Osteoblast (primary cell): Measurements from ENCODE around the gene RASA4B. TPM values are rescaled to one million over a fixed set of nuclear protein-coding genes. Genes with fewer than 3 reads are reported as not detected.

Experiments
- DNase-seq: peaks from one replicate; pipeline ENCODE4 v3.0.0; 2011; ENCODE audit warnings: low spot score, mixed read lengths; ENCODE audit not compliant: insufficient read length; ENCODE audit errors: missing footprints
- H2AFZ ChIP-seq: 2 replicates; pipeline ENCODE4 v1.6.0; 2011; ENCODE audit warnings: mild to moderate bottlenecking, low read length
- H3K27ac ChIP-seq: 2 replicates; pipeline ENCODE4 v1.5.1; 2011; ENCODE audit warnings: mild to moderate bottlenecking, low read depth, low read length, moderate library complexity
- H3K27me3 ChIP-seq: 2 replicates; pipeline ENCODE4 v1.6.0; 2012; ENCODE audit warnings: mild to moderate bottlenecking, control low read depth, inconsistent platforms, low read length, moderate library complexity; ENCODE audit not compliant: insufficient read depth
- H3K36me3 ChIP-seq: 2 replicates; pipeline ENCODE4 v1.5.1; 2011; ENCODE audit warnings: mild to moderate bottlenecking, low read length, control low read depth, moderate library complexity; ENCODE audit not compliant: insufficient read depth
- H3K4me1 ChIP-seq: 2 replicates; pipeline ENCODE4 v1.5.1; 2011; ENCODE audit warnings: mild to moderate bottlenecking, low read length, control low read depth, moderate library complexity; ENCODE audit not compliant: insufficient read depth
- H3K4me2 ChIP-seq: 2 replicates; pipeline ENCODE4 v1.6.0; 2011; ENCODE audit warnings: mild to moderate bottlenecking, low read length; ENCODE audit not compliant: insufficient read depth
- H3K4me3 ChIP-seq: fragments of 200-600 bp; sonication (generic); 3 replicates; pipeline ENCODE4 v1.5.1; 2012; ENCODE audit warnings: mild to moderate bottlenecking, low read length, inconsistent platforms; ENCODE audit not compliant: insufficient read depth
- H3K79me2 ChIP-seq: 2 replicates; pipeline ENCODE4 v1.6.0; 2012; ENCODE audit warnings: mild to moderate bottlenecking, low read length, control low read depth, inconsistent platforms; ENCODE audit not compliant: insufficient read depth
- H3K9me3 ChIP-seq: 2 replicates; pipeline ENCODE4 v1.5.1; 2011; ENCODE audit warnings: low read depth, low read length, control low read depth
- H4K20me1 ChIP-seq: 2 replicates; pipeline ENCODE4 v1.6.0; 2012; ENCODE audit warnings: mild to moderate bottlenecking, low read length, control low read depth; ENCODE audit not compliant: insufficient read depth
- CTCF ChIP-seq: IDR thresholded peaks from 2 replicates; pipeline ENCODE4 v1.5.1; 2011; ENCODE audit warnings: mild to moderate bottlenecking, low read depth, low read length, moderate library complexity; ENCODE audit errors: extremely low read depth
- total RNA-seq: library from RNA; depleted of rRNA; stranded (reverse); fragments of >200 nt; gene quantifications from 2 replicates; pipeline ENCODE4 v1.2.3, GENCODE V29; 2012

Gene RASA4B
- total RNA-seq, 1 donor, result 3.3 TPM

DNA sequence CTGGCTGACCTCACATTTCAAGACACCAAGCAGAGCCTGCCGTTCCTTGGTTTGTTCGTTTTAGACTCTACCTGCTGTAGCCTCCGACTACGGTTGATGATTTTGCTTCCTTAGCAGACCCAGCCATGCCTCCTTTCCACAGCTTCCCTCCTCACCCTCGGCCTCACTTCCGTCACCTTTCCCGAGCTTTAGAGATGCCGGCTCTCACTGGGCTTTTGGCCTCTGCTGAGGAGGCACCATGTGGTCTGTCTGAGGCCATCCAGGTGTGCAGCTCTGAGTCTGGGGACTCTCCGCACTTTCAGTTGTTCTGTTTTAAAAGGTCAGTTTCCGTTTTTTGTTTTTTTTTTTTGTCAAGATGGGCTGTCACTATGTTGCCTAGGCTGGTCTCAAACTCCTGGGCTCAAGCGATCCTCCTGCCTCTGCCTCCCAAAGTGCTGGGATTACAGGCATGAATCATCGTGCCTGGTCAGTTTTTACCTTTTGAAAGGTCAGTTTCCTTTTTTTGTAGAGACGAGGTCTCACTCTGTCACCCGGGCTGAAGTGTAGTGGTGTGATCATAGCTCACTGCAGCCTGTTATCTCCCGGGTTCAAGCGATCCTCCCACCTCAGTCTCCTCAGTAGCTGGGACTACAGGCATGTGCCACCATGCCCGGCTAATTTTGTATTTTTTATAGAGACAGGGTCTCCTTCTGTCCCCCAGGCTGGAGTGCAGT lies 72.5 kb downstream of the RASA4B start:
- Histone ChIP-seq H3K4me2 (no peak overlapping the region), H3K27me3 (no peaks in the 10 kb centered on the region), H3K36me3 (peaks cover 27% of the 10 kb centered on the region), H3K79me2 (no peaks in the 10 kb centered on the region), H3K4me1 (peaks cover 4% of the 10 kb centered on the region), H2AFZ (no peak overlapping the region), H4K20me1 (peaks cover 3% of the 10 kb centered on the region), H3K4me3 (no peak overlapping the region), H3K27ac (no peak overlapping the region), H3K9me3 (no peaks in the 10 kb centered on the region)
- DNase-seq, result peak; percentile 52
- no peak for TF ChIP-seq CTCF

DNA sequence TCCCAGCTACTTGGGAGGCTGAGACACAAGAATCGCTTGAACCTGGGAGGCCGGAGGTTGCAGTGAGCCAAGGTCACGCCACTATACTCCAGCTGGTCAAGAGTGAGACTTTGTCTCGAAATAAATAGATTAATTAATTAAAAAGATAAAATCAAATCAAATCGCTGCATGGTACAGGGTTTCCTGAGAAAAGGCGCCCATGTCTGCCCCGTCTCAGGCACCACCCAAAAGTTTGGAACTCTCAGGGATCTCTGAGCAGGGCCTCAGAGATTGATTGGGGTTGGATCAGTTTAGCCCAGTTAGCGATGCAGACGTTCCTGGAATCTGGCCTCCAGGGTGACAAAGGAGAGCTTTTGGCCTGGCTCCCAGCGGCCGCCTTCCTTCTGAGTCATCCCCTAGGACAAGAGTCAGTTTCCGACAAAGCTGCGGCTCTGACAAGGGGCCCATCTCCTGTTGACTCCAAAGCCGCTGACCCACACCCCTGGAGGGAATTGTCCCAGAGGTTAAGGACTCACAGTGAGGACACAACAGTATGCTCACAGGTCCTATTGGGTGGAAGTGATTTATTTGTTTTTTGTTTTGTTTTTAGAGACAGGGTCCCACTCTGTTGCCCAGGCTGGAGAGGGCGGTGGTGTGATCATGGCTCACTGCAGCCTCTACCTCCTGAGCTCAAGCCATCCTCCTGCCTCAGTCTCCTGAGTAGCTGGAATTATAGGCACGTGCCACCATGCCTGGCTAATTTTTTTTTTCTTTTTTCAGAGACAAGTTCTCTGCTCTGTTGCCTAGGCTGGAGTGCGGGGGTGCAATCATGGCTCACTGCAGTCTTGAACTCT lies 77.4 kb downstream of the RASA4B start:
- Histone ChIP-seq H3K79me2 (peaks cover 14% of the 10 kb centered on the region), H4K20me1 (peaks cover 1% of the 10 kb centered on the region), H3K27ac (peak overlapping the region; percentile 51), H3K9me3 (no peaks in the 10 kb centered on the region), H3K4me2 (peak overlapping the region; percentile 32), H2AFZ (no peak overlapping the region), H3K4me3 (peak overlapping the region; percentile 22), H3K27me3 (no peaks in the 10 kb centered on the region), H3K4me1 (peaks cover 12% of the 10 kb centered on the region), H3K36me3 (peaks cover 36% of the 10 kb centered on the region)
- DNase-seq, result peak; percentile 94
- no peak for TF ChIP-seq CTCF

DNA sequence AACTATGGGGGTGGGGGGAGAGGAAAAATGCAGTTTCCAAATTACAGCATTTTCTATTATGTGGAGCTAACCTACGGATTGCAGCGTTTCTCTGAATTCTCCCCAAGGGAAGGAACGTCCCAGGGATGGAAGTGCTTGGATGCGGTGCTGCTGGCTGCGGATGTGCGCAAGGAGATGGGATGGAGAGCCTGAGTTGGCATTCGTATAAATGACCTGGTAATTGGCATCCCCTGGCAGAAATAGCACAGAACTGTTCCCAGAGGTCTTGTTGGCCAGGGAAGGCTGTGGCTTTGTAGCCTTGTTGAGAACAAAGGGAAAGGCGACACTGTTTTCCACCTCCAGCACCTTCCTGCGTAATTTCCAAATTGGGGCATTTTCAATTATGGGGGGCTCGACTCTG lies 81.5 kb downstream of the RASA4B start:
- H3K4me3 ChIP-seq, result no peak overlapping the region
- peaks cover 28% of the 10 kb centered on the region for H3K36me3 ChIP-seq
- no peak overlapping the region for H2AFZ ChIP-seq
- H3K4me1 ChIP-seq, result peaks cover 14% of the 10 kb centered on the region
- H3K27me3 ChIP-seq, result no peaks in the 10 kb centered on the region
- H3K4me2 ChIP-seq, result no peak overlapping the region
- H3K79me2 ChIP-seq, result peaks cover 31% of the 10 kb centered on the region
- no peaks in the 10 kb centered on the region for H3K9me3 ChIP-seq
- TF ChIP-seq CTCF, result no peak
- peaks cover 2% of the 10 kb centered on the region for H4K20me1 ChIP-seq
- peak; percentile 65 for DNase-seq
- H3K27ac ChIP-seq, result no peak overlapping the region

GRCh38 chr7:102434039-102434486 lies 83.5 kb downstream of the RASA4B start:
- peaks cover 31% of the 10 kb centered on the region for H3K79me2 ChIP-seq
- peaks cover 2% of the 10 kb centered on the region for H4K20me1 ChIP-seq
- H3K36me3 ChIP-seq, result peaks cover 12% of the 10 kb centered on the region
- peak overlapping the region; percentile 87 for H3K4me2 ChIP-seq
- peak overlapping the region; percentile 61 for H3K27ac ChIP-seq
- H3K9me3 ChIP-seq, result no peaks in the 10 kb centered on the region
- H2AFZ ChIP-seq, result peak overlapping the region; percentile 74
- peaks cover 3% of the 10 kb centered on the region for H3K4me1 ChIP-seq
- TF ChIP-seq CTCF, result no peak
- DNase-seq, result no peak
- no peaks in the 10 kb centered on the region for H3K27me3 ChIP-seq
- peak overlapping the region; percentile 87 for H3K4me3 ChIP-seq
